ENCODE data around the gene XRCC1. TPM values are rescaled to one million over a fixed set of nuclear protein-coding genes. Genes with fewer than 3 reads are reported as not detected.

The XRCC1 gene
- total RNA-seq, 4 donors from 2014 or later = 18.3 to 35.4 (median 25.2) TPM

- H3K4me1 ChIP-seq = peaks cover 40% of the 10 kb centered on the region
Observed at GRCh38 chr19:43597876-43598275, 22.5 kb upstream of the XRCC1 start.

GRCh38 chr19:43596842-43597461, 21.6 kb upstream of the XRCC1 start:
- Histone ChIP-seq H3K4me1 (peaks cover 40% of the 10 kb centered on the region), H3K27me3 (no peaks in the 10 kb centered on the region), H3K36me3 (peaks cover 29% of the 10 kb centered on the region), H3K27ac (peak overlapping the region; percentile 96), H3K4me3 (peak overlapping the region; percentile 60), H3K9me3 (no peaks in the 10 kb centered on the region)
- no peak for DNase-seq (ENCODE audit: low spot score in 2 of 2)
- WGBS = 30% methylated on average over 7 of the region's 7 CpGs
- TF ChIP-seq EP300 (IDR thresholded peaks at IDR 0.05) (no peak), CTCF (IDR thresholded peaks at IDR 0.05) (no peak), POLR2A (IDR thresholded peaks at IDR 0.05) (no peak), POLR2AphosphoS5 (IDR thresholded peaks at IDR 0.05) (no peak)

More at GRCh38 chr19:43597876-43598275, 22.5 kb upstream of the XRCC1 start:
- TF ChIP-seq POLR2A (IDR thresholded peaks at IDR 0.05) (no peak), POLR2AphosphoS5 (IDR thresholded peaks at IDR 0.05) (no peak), CTCF (IDR thresholded peaks at IDR 0.05) (no peak), EP300 (IDR thresholded peaks at IDR 0.05) (no peak)
- no peaks in the 10 kb centered on the region for H3K27me3 ChIP-seq
- WGBS = 48% methylated on average over 5 of the region's 5 CpGs
- no peak overlapping the region for H3K27ac ChIP-seq
- DNase-seq (ENCODE audit: low spot score in 2 of 2) = no peak
- H3K4me3 ChIP-seq = peak overlapping the region; percentile 60
- H3K36me3 ChIP-seq = peaks cover 19% of the 10 kb centered on the region
- H3K9me3 ChIP-seq = no peaks in the 10 kb centered on the region

GRCh38 chr19:43595999-43596841, 20.9 kb upstream of the XRCC1 start, which contains the start of the genes IRGQ and ZNF576:
Gene IRGQ, minus strand, starts transcription at chr19:43596134. Its CDS starts 796 bp downstream, at chr19:43595338.
Gene ZNF576, plus strand, starts transcription at chr19:43596595. Its CDS starts 514 bp downstream, at chr19:43597109.
- 0% methylated on average over 49 of the region's 60 CpGs for WGBS
- peak; percentile 100 for DNase-seq (ENCODE audit: low spot score in 2 of 2)
- Histone ChIP-seq H3K4me3 (peak within 1 kb of the TSS; percentile 60), H3K4me1 (peaks cover 40% of the 10 kb centered on the region), H3K27ac (peak within 1 kb of the TSS; percentile 96), H3K36me3 (peaks cover 36% of the 10 kb centered on the region), H3K27me3 (no peaks in the 10 kb centered on the region), H3K9me3 (no peaks in the 10 kb centered on the region)
- TF ChIP-seq POLR2A (IDR thresholded peaks at IDR 0.05) = peak in 1 of 2 donors; percentile 12
- TF ChIP-seq CTCF (IDR thresholded peaks at IDR 0.05) = no peak
- TF ChIP-seq POLR2AphosphoS5 (IDR thresholded peaks at IDR 0.05) = peak; percentile 27 to 86 (median 77)
- no peak for TF ChIP-seq EP300 (IDR thresholded peaks at IDR 0.05)

- Histone ChIP-seq H3K27ac (peak overlapping the region; percentile 96), H3K27me3 (no peaks in the 10 kb centered on the region), H3K9me3 (no peaks in the 10 kb centered on the region), H3K4me1 (peaks cover 40% of the 10 kb centered on the region), H3K36me3 (peaks cover 37% of the 10 kb centered on the region), H3K4me3 (peak overlapping the region; percentile 60)
- WGBS = 0% methylated on average over 17 of the region's 18 CpGs
- no peak for DNase-seq (ENCODE audit: low spot score in 2 of 2)
- TF ChIP-seq POLR2A (IDR thresholded peaks at IDR 0.05) (peak in 1 of 2 donors; percentile 61), EP300 (IDR thresholded peaks at IDR 0.05) (no peak), POLR2AphosphoS5 (IDR thresholded peaks at IDR 0.05) (no peak), CTCF (IDR thresholded peaks at IDR 0.05) (no peak)
Observed at GRCh38 chr19:43595605-43595998, 20.3 kb upstream of the XRCC1 start.
